CD4-positive, alpha-beta T cell (primary cell): Measurements from ENCODE around the gene PBX1. TPM values are rescaled to one million over a fixed set of nuclear protein-coding genes. Genes with fewer than 3 reads are reported as not detected.

ENCODE experiments used
- ATAC-seq: fragments of 200-7000 bp; cut with Tn5 transposase; one replicate; pipeline ENCODE4 v1.10.0; 2022; ENCODE audit warnings: mild to moderate bottlenecking; ENCODE audit not compliant: poor library complexity
- CTCF ChIA-PET: fragments of 350-600 bp; sonication (Branson Sonifier 250); formaldehyde crosslinking; loops from one replicate; lab custom pipeline; 2021; ENCODE audit warnings: antibody characterized with exemption, inconsistent platforms; lab: Charles Lee
- POLR2A ChIA-PET: fragments of 350-600 bp; sonication (Branson Sonifier 250); formaldehyde crosslinking; loops from one replicate; lab custom pipeline; 2021; ENCODE audit warnings: antibody characterized with exemption, inconsistent platforms; lab: Charles Lee
- DNase-seq, 14 experiments: peaks; one replicate each; pipeline ENCODE4 v3.0.0-alpha.2; 2013 to 2020; ENCODE audit warnings: mixed read lengths in 2 of 14
- H3K27ac ChIP-seq, 2 donors: one replicate each; pipeline versions ENCODE4 v1.5.1 to v1.7.0; 2013; ENCODE audit warnings: low read length in 2 of 2, low read depth in 1 of 2, mild to moderate bottlenecking in 1 of 2
- H3K27me3 ChIP-seq, 2 experiments: 1 replicate in 1 of 2; 2 replicates in 1 of 2; pipeline versions ENCODE4 v1.6.1 to v1.7.0; 2013; ENCODE audit warnings: low read length in 2 of 2, control low read depth in 1 of 2, mild to moderate bottlenecking in 1 of 2, moderate library complexity in 1 of 2; ENCODE audit not compliant: insufficient read depth in 2 of 2, control insufficient read depth in 1 of 2
- H3K36me3 ChIP-seq: one replicate; pipeline ENCODE4 v1.6.1; 2013; ENCODE audit warnings: low read length, control low read depth; ENCODE audit not compliant: insufficient read depth
- H3K4me1 ChIP-seq: one replicate; pipeline ENCODE4 v1.6.1; 2013; ENCODE audit warnings: low read length, control low read depth; ENCODE audit not compliant: insufficient read depth
- H3K4me3 ChIP-seq: one replicate; pipeline ENCODE4 v1.5.1; 2013; ENCODE audit warnings: mild to moderate bottlenecking, low read length, moderate library complexity
- H3K9me3 ChIP-seq, 2 experiments: 1 replicate in 1 of 2; 2 replicates in 1 of 2; pipeline versions ENCODE4 v1.6.1 to v1.7.0; 2013; ENCODE audit warnings: low read length in 2 of 2, mild to moderate bottlenecking in 2 of 2, control low read depth in 1 of 2, moderate library complexity in 1 of 2; ENCODE audit not compliant: control insufficient read depth in 1 of 2, insufficient read depth in 1 of 2
- H3K27ac Mint-ChIP-seq: one replicate; pipeline ENCODE4 v1.8.0; 2020; ENCODE audit warnings: mixed read lengths
- H3K27me3 Mint-ChIP-seq: one replicate; pipeline ENCODE4 v1.8.0; 2021; ENCODE audit warnings: mixed read lengths
- H3K36me3 Mint-ChIP-seq: one replicate; pipeline ENCODE4 v1.8.0; 2021; ENCODE audit warnings: low read depth, mixed read lengths
- H3K4me1 Mint-ChIP-seq: one replicate; pipeline ENCODE4 v1.8.0; 2021; ENCODE audit warnings: low read depth, mixed read lengths
- H3K4me3 Mint-ChIP-seq: one replicate; pipeline ENCODE4 v1.8.0; 2020; ENCODE audit warnings: mild to moderate bottlenecking, mixed read lengths
- H3K9me3 Mint-ChIP-seq: one replicate; pipeline ENCODE4 v1.8.0; 2020; ENCODE audit warnings: mixed read lengths
- CTCF ChIP-seq: fragments of 200-600 bp; IDR thresholded peaks from one replicate; pipeline ENCODE4 v1.8.0; 2022; ENCODE audit warnings: antibody characterized with exemption, mild to moderate bottlenecking
- intact Hi-C, 2 experiments: fragments of 100-400 bp; cut with DNase I in 1 of 2; cut with micrococcal nuclease in 1 of 2; formaldehyde crosslinking; loops; one replicate each; pipeline versions ENCODE4 v1.15.1 to v1.9.0; 2023 to 2025; cut with DNase I, micrococcal nuclease
- total RNA-seq, 174 experiments: library from RNA in 2 of 174; stranded (reverse) in 2 of 174; gene quantifications; one replicate each; pipeline ENCODE4 v1.2.3 and lab custom pipeline; 2021 to 2026

The PBX1 gene
- total RNA-seq, 2 experiments from 2014 or later, result 0.64 to 0.96 TPM

GRCh38 chr1:164671323-164671965 lies 112.5 kb downstream of the PBX1 start:
- ChIA-PET POLR2A (no interaction called here), CTCF (no interaction called here)
- ATAC-seq (no peak), DNase-seq (no peak)
- intact Hi-C loops, result no loop called here
- peaks cover 0 to 8% of the 10 kb centered on the region in 2 experiments for H3K9me3 ChIP-seq
- no peaks in the 10 kb centered on the region for H3K36me3 ChIP-seq
- TF ChIP-seq CTCF, result no peak
- H3K4me3 Mint-ChIP-seq, result no peak overlapping the region
- no peaks in the 10 kb centered on the region for H3K36me3 Mint-ChIP-seq
- no peak overlapping the region for H3K27ac Mint-ChIP-seq
- no peaks in the 10 kb centered on the region for H3K27me3 Mint-ChIP-seq
- H3K4me1 Mint-ChIP-seq, result no peaks in the 10 kb centered on the region
- no peaks in the 10 kb centered on the region for H3K4me1 ChIP-seq
- H3K27ac ChIP-seq, result no peak overlapping the region
- H3K27me3 ChIP-seq, result no peaks in the 10 kb centered on the region
- peaks cover 2% of the 10 kb centered on the region for H3K9me3 Mint-ChIP-seq
- no peak overlapping the region for H3K4me3 ChIP-seq

GRCh38 chr1:164671966-164672571 lies 113.1 kb downstream of the PBX1 start:
- Histone ChIP-seq H3K4me1 (no peaks in the 10 kb centered on the region), H3K4me3 (no peak overlapping the region), H3K27ac (no peak overlapping the region), H3K9me3 (peaks cover 0 to 8% of the 10 kb centered on the region in 2 experiments), H3K36me3 (no peaks in the 10 kb centered on the region), H3K27me3 (no peaks in the 10 kb centered on the region)
- intact Hi-C loops, result no loop called here
- ChIA-PET CTCF (no interaction called here), POLR2A (no interaction called here)
- Mint-ChIP-seq H3K9me3 (peaks cover 2% of the 10 kb centered on the region), H3K4me3 (no peak overlapping the region), H3K4me1 (no peaks in the 10 kb centered on the region), H3K27ac (no peak overlapping the region), H3K36me3 (no peaks in the 10 kb centered on the region), H3K27me3 (no peaks in the 10 kb centered on the region)
- DNase-seq (no peak), ATAC-seq (no peak)
- TF ChIP-seq CTCF, result no peak

GRCh38 chr1:164672588-164672987 lies 113.6 kb downstream of the PBX1 start:
- Mint-ChIP-seq H3K27me3 (no peaks in the 10 kb centered on the region), H3K36me3 (no peaks in the 10 kb centered on the region), H3K4me1 (no peaks in the 10 kb centered on the region), H3K9me3 (peaks cover 2% of the 10 kb centered on the region), H3K27ac (no peak overlapping the region), H3K4me3 (no peak overlapping the region)
- no peak overlapping the region for H3K27ac ChIP-seq
- POLR2A ChIA-PET, result no interaction called here
- intact Hi-C loops, result no loop called here
- ATAC-seq, result no peak
- H3K4me1 ChIP-seq, result no peaks in the 10 kb centered on the region
- TF ChIP-seq CTCF, result no peak
- no peaks in the 10 kb centered on the region for H3K27me3 ChIP-seq
- DNase-seq, result no peak
- H3K36me3 ChIP-seq, result no peaks in the 10 kb centered on the region
- peaks cover 0 to 8% of the 10 kb centered on the region in 2 experiments for H3K9me3 ChIP-seq
- CTCF ChIA-PET, result interaction anchor here (0.6 kb wide), 1 partner anchor 61 kb away, joined by 3 read pairs; no protein-coding TSS in a partner anchor
- H3K4me3 ChIP-seq, result no peak overlapping the region
